Loucy (cell line): Measurements from ENCODE around the gene APOE.
"Not testable (repeated sequence)": the region's sequence is repeated elsewhere in the genome, so short reads cannot be mapped to it uniquely, and the experiment has no call there.

Experiments used
- H2AFZ ChIP-seq: fragments of 200-600 bp; sonication (generic); 2 replicates; pipeline ENCODE4 v1.6.0; 2016; ENCODE audit warnings: antibody characterized with exemption, mild to moderate bottlenecking, low read length, moderate library complexity
- H3F3A ChIP-seq: fragments of 200-600 bp; 2 replicates; pipeline ENCODE4 v1.6.0; 2016; ENCODE audit warnings: antibody characterized with exemption, low read depth, mild to moderate bottlenecking
- H3K27me3 ChIP-seq: fragments of 200-600 bp; sonication (generic); 2 replicates; pipeline ENCODE4 v1.6.1; 2014; ENCODE audit warnings: low read length, mild to moderate bottlenecking; ENCODE audit not compliant: insufficient read depth, poor library complexity, severe bottlenecking
- H3K36me3 ChIP-seq: fragments of 200-600 bp; sonication (generic); 2 replicates; pipeline ENCODE4 v1.6.1; 2016; ENCODE audit warnings: low read length; ENCODE audit not compliant: insufficient read depth
- H3K4me1 ChIP-seq: fragments of 200-600 bp; sonication (generic); 2 replicates; pipeline ENCODE4 v1.5.1; 2014; ENCODE audit warnings: low read length, mild to moderate bottlenecking; ENCODE audit not compliant: insufficient read depth, poor library complexity, severe bottlenecking
- H3K4me2 ChIP-seq: fragments of 200-600 bp; sonication (generic); 2 replicates; pipeline ENCODE4 v1.6.0; 2014; ENCODE audit warnings: antibody characterized with exemption, low read length, low read depth, mild to moderate bottlenecking; ENCODE audit not compliant: poor library complexity, severe bottlenecking
- H3K4me3 ChIP-seq: fragments of 200-600 bp; sonication (generic); 2 replicates; pipeline ENCODE4 v1.5.1; 2014; ENCODE audit warnings: low read length, mild to moderate bottlenecking, mixed read lengths; ENCODE audit not compliant: poor library complexity, severe bottlenecking
- H3K79me2 ChIP-seq: fragments of 200-600 bp; sonication (generic); 2 replicates; pipeline ENCODE4 v1.6.1; 2014; ENCODE audit warnings: low read length; ENCODE audit not compliant: insufficient read depth
- H3K9ac ChIP-seq: fragments of 200-600 bp; sonication (generic); 2 replicates; pipeline ENCODE4 v1.6.0; 2014; ENCODE audit warnings: mild to moderate bottlenecking, low read depth, low read length, moderate library complexity; ENCODE audit not compliant: poor library complexity, severe bottlenecking
- H3K9me2 ChIP-seq: fragments of 200-600 bp; sonication (generic); replicated peaks from 2 replicates; pipeline ENCODE4 v1.6.1; 2016; ENCODE audit warnings: low read depth, low read length, mixed read lengths
- H3K9me3 ChIP-seq: fragments of 200-600 bp; sonication (generic); 2 replicates; pipeline ENCODE4 v1.6.1; 2014; ENCODE audit warnings: mild to moderate bottlenecking, antibody characterized with exemption, low read length, low read depth; ENCODE audit not compliant: insufficient read depth
- H4K20me1 ChIP-seq: fragments of 200-600 bp; sonication (generic); 2 replicates; pipeline ENCODE4 v1.6.0; 2014; ENCODE audit warnings: antibody characterized with exemption, low read length, mild to moderate bottlenecking; ENCODE audit not compliant: insufficient read depth, poor library complexity, severe bottlenecking
- EZH2phosphoT487 ChIP-seq: fragments of 200-600 bp; IDR thresholded peaks from 2 replicates; pipeline ENCODE4 v1.6.1; 2018; ENCODE audit warnings: antibody characterized with exemption, mild to moderate bottlenecking, moderate library complexity, borderline replicate concordance
- TF ChIP-seq, protein P1 (sequence below): fragments of 200-600 bp; sonication (generic); conservative IDR thresholded peaks from 2 replicates; pipeline ENCODE4 v1.5.1; 2014; ENCODE audit warnings: mild to moderate bottlenecking, antibody characterized with exemption, low read length

APOE gene

GRCh38 chr19:44882063-44882462 is 23.5 kb upstream of the APOE start:
- no peaks in the 10 kb centered on the region for H3K27me3 ChIP-seq
- H3K9me2 ChIP-seq = no peaks in the 10 kb centered on the region
- H2AFZ ChIP-seq = no peak overlapping the region
- peaks cover 5% of the 10 kb centered on the region for H3K4me1 ChIP-seq
- H3K9me3 ChIP-seq = no peaks in the 10 kb centered on the region
- H3F3A ChIP-seq = no peaks in the 10 kb centered on the region
- no peak overlapping the region for H3K4me2 ChIP-seq
- H3K4me3 ChIP-seq = no peak overlapping the region
- no peaks in the 10 kb centered on the region for H3K36me3 ChIP-seq
- TF ChIP-seq, protein P1, sequence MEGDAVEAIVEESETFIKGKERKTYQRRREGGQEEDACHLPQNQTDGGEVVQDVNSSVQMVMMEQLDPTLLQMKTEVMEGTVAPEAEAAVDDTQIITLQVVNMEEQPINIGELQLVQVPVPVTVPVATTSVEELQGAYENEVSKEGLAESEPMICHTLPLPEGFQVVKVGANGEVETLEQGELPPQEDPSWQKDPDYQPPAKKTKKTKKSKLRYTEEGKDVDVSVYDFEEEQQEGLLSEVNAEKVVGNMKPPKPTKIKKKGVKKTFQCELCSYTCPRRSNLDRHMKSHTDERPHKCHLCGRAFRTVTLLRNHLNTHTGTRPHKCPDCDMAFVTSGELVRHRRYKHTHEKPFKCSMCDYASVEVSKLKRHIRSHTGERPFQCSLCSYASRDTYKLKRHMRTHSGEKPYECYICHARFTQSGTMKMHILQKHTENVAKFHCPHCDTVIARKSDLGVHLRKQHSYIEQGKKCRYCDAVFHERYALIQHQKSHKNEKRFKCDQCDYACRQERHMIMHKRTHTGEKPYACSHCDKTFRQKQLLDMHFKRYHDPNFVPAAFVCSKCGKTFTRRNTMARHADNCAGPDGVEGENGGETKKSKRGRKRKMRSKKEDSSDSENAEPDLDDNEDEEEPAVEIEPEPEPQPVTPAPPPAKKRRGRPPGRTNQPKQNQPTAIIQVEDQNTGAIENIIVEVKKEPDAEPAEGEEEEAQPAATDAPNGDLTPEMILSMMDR = no peak
- no peak for TF ChIP-seq EZH2phosphoT487
- no peaks in the 10 kb centered on the region for H4K20me1 ChIP-seq
- no peak overlapping the region for H3K9ac ChIP-seq
- H3K79me2 ChIP-seq = no peaks in the 10 kb centered on the region

- H3K4me3 ChIP-seq, H3K79me2 ChIP-seq, H3F3A ChIP-seq, H3K27me3 ChIP-seq, H3K9me3 ChIP-seq, H3K9ac ChIP-seq, H3K9me2 ChIP-seq, H3K4me2 ChIP-seq, H3K36me3 ChIP-seq, H2AFZ ChIP-seq, H4K20me1 ChIP-seq, H3K4me1 ChIP-seq: not testable (repeated sequence)
Measured at GRCh38 chr19:44882619-44883397, 22.8 kb upstream of the APOE start.

DNA sequence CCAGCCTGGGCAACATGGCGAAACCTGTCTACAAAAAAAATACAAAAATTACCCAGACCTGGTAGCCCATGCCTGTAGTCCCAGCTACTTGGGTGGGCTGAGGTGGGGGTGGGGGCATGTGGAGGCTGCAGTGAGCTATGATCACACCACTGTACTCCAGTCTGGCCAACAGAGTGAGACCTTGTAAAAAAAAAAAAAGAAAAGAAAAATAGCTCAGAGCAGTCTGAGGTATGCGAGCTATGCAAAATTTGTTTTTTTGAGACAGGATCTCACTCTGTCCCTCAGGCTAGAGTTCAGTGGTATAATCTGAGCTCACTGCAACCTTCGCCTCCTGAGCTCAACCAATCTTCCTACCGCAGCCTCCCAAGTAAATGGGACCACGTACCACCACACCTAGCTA is 21.7 kb upstream of the APOE start:
- no peaks in the 10 kb centered on the region for H4K20me1 ChIP-seq
- H3K4me3 ChIP-seq = no peak overlapping the region
- no peak overlapping the region for H3K4me2 ChIP-seq
- H3K9ac ChIP-seq = no peak overlapping the region
- no peaks in the 10 kb centered on the region for H3K9me2 ChIP-seq
- no peaks in the 10 kb centered on the region for H3K27me3 ChIP-seq
- no peaks in the 10 kb centered on the region for H3K9me3 ChIP-seq
- TF ChIP-seq, protein P1 = no peak
- TF ChIP-seq EZH2phosphoT487 = no peak
- H3K36me3 ChIP-seq = no peaks in the 10 kb centered on the region
- H3F3A ChIP-seq = no peaks in the 10 kb centered on the region
- H3K4me1 ChIP-seq = no peaks in the 10 kb centered on the region
- H2AFZ ChIP-seq = no peak overlapping the region
- H3K79me2 ChIP-seq = no peaks in the 10 kb centered on the region

- Histone ChIP-seq H3K9me3 (no peaks in the 10 kb centered on the region), H3K4me3 (no peak overlapping the region), H3F3A (no peaks in the 10 kb centered on the region), H3K79me2 (no peaks in the 10 kb centered on the region), H3K9ac (no peak overlapping the region), H4K20me1 (no peaks in the 10 kb centered on the region), H3K9me2 (no peaks in the 10 kb centered on the region), H2AFZ (no peak overlapping the region), H3K4me1 (peaks cover under 1% of the 10 kb centered on the region), H3K4me2 (no peak overlapping the region), H3K36me3 (no peaks in the 10 kb centered on the region), H3K27me3 (no peaks in the 10 kb centered on the region)
- TF ChIP-seq EZH2phosphoT487 = no peak
- TF ChIP-seq, protein P1 = no peak
Measured at GRCh38 chr19:44884566-44884965, 21.0 kb upstream of the APOE start.
